Vagina (tissue), 2 donors: ENCODE measurements around the gene OTOP1.
"Not testable (repeated sequence)": the region's sequence is repeated elsewhere in the genome, so short reads cannot be mapped to it uniquely, and the experiment has no call there.

Experiments used
- POLR2A ChIP-seq, 2 donors: fragments of 450-650 bp; IDR thresholded peaks; one replicate each; pipeline ENCODE4 v1.6.1; 2017; ENCODE audit warnings: antibody characterized with exemption in 2 of 2, mild to moderate bottlenecking in 2 of 2, moderate library complexity in 2 of 2
- POLR2AphosphoS5 ChIP-seq, 2 donors: sonication (generic); formaldehyde crosslinking; IDR thresholded peaks; one replicate each; pipeline ENCODE4 v1.9.0; 2017; ENCODE audit warnings: antibody characterized with exemption in 2 of 2, mild to moderate bottlenecking in 2 of 2, low read depth in 1 of 2; ENCODE audit not compliant: insufficient read depth in 1 of 2
- TF ChIP-seq, protein P1 (sequence below), 3 experiments: fragments of 450-650 bp in 2 of 3; fragments of 200-600 bp in 1 of 3; sonication (generic) in 1 of 3; IDR thresholded peaks; one replicate each; pipeline ENCODE4 v1.5.1; 2017 to 2019; ENCODE audit warnings: antibody characterized with exemption in 3 of 3, mild to moderate bottlenecking in 2 of 3, moderate library complexity in 2 of 3

DNA sequence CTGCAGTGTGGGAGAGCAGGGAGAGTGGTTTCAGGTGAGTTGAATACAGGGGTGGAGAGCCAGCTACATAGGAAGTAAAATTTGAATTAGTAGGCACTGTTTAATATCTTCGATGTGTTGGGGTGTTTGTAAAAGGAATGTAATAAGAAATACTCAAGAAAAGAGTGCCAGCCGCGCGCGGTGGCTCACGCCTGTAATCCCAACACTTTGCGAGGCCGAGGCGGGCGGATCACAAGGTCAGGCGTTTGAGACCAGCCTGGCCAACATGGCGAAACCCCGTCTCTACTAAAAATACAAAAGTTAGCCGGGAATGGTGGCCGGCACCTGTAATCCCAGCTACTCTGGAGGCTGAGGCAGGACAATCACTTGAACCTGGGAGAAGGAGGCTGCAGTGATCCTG is 22.6 kb upstream of the OTOP1 start:
- TF ChIP-seq, protein P1, sequence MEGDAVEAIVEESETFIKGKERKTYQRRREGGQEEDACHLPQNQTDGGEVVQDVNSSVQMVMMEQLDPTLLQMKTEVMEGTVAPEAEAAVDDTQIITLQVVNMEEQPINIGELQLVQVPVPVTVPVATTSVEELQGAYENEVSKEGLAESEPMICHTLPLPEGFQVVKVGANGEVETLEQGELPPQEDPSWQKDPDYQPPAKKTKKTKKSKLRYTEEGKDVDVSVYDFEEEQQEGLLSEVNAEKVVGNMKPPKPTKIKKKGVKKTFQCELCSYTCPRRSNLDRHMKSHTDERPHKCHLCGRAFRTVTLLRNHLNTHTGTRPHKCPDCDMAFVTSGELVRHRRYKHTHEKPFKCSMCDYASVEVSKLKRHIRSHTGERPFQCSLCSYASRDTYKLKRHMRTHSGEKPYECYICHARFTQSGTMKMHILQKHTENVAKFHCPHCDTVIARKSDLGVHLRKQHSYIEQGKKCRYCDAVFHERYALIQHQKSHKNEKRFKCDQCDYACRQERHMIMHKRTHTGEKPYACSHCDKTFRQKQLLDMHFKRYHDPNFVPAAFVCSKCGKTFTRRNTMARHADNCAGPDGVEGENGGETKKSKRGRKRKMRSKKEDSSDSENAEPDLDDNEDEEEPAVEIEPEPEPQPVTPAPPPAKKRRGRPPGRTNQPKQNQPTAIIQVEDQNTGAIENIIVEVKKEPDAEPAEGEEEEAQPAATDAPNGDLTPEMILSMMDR (IDR thresholded peaks at IDR 0.05), result not testable (repeated sequence)
- not testable (repeated sequence) for TF ChIP-seq POLR2A (IDR thresholded peaks at IDR 0.05); POLR2AphosphoS5 (IDR thresholded peaks at IDR 0.05; ENCODE audit: insufficient read depth in 1 of 2, low read depth in 1 of 2)
